Measurements from ENCODE around the gene PTCH1.
A peak's percentile ranks its signal among the peaks of the same experiment; 100 is the strongest.

PTCH1 gene

DNA sequence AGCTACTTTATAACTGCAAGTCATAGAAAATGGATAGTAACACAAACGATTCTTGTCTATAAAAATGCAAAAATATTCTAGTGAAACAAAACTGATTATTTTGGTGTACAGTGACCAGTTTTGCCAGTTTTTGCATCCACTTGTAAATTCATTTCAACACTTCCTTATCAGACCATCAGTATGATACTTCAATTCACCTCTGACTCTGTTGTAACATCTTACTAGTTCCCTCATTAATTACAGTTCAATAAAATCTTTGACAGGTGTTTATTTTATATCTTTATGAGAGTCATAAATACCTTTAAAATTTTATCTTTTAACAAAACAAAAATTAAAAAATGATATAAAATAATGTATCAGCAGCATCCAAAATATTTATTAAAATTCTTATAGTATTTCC, 13.1 kb upstream of the PTCH1 start:
- Histone ChIP-seq H3K27ac (ENCODE audit: low read depth, low read length) (no peak overlapping the region), H3K4me3 (ENCODE audit: low read depth, low read length) (no peak overlapping the region), H3K27me3 (ENCODE audit: control insufficient read depth, insufficient read depth, low read length) (no peaks in the 10 kb centered on the region), H3K36me3 (ENCODE audit: control insufficient read depth, insufficient read depth, low read length) (no peaks in the 10 kb centered on the region), H3K9ac (ENCODE audit: low read length) (no peak overlapping the region), H3K4me1 (ENCODE audit: control insufficient read depth, insufficient read depth, low read length) (peaks cover 7% of the 10 kb centered on the region), H3K9me3 (ENCODE audit: control insufficient read depth, insufficient read depth, low read depth, low read length) (no peaks in the 10 kb centered on the region)

DNA sequence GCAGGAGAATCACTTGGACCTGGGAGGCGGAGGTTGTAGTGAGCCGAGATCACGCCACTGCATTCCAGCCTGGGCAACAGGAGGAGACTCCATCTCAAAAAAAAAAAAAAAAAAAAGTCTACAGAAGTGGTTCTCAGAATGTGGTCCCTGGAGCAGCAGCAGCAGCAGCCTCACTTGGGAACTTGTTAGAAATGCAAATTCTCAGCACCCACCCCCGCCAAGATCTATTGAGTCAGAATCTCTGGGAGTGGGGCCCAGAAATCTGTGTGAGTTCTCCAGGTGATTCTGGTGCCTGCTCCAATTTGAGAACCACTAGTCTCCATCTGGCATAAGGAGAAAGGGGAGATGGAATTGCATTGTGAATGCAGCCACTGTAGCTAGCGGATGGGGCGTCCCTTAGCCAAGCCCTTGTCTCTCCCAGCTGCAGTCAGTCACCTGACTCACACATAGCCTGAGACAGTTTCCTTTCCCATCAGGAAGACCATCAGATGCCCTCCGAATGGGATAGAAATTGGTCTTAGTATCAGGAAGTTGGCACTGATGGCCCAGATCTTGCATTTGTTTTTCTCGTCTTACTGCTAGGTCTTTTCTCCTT, 12.2 kb upstream of the PTCH1 start:
- no peaks in the 10 kb centered on the region for H3K36me3 ChIP-seq (ENCODE audit: control insufficient read depth, insufficient read depth, low read length)
- H3K9ac ChIP-seq (ENCODE audit: low read length) = no peak overlapping the region
- peaks cover 7% of the 10 kb centered on the region for H3K4me1 ChIP-seq (ENCODE audit: control insufficient read depth, insufficient read depth, low read length)
- H3K9me3 ChIP-seq (ENCODE audit: control insufficient read depth, insufficient read depth, low read depth, low read length) = no peaks in the 10 kb centered on the region
- H3K4me3 ChIP-seq (ENCODE audit: low read depth, low read length) = no peak overlapping the region
- H3K27me3 ChIP-seq (ENCODE audit: control insufficient read depth, insufficient read depth, low read length) = no peaks in the 10 kb centered on the region
- H3K27ac ChIP-seq (ENCODE audit: low read depth, low read length) = no peak overlapping the region

DNA sequence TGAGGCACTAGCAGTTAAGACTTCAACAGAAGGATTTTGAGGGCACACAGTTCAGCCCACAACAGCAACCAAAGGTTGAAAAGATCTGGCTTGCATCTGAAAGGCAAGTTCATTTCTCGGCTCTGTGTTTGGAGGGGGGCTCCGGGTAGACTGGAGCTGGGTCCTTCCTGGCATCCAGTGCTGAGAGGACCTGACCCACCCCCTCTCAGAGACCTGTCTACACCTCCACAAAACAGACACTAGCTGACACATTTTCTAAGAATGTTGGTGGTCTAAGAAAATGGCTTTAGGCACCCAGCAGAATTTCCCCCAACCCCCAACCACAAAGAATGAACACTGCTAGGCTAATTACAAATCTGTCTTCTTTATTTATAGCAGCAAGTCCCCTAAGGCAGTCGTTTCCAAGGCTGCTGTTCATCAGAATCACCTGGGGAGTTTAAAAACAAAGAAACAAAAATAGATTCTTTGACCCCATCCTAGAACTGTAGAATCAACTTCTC, 6.2 kb upstream of the PTCH1 start:
- Histone ChIP-seq H3K4me1 (ENCODE audit: control insufficient read depth, insufficient read depth, low read length) (0 out of 2 replicates have a peak, but pooled peaks cover 4% of the 10 kb centered on the region), H3K27ac (ENCODE audit: low read depth, low read length) (no peak overlapping the region), H3K36me3 (ENCODE audit: control insufficient read depth, insufficient read depth, low read length) (no peaks in the 10 kb centered on the region), H3K9me3 (ENCODE audit: control insufficient read depth, insufficient read depth, low read depth, low read length) (peaks cover 6% of the 10 kb centered on the region; the same call in 1 of the 2 replicates), H3K4me3 (ENCODE audit: low read depth, low read length) (no peak overlapping the region), H3K27me3 (ENCODE audit: control insufficient read depth, insufficient read depth, low read length) (peaks cover 34% of the 10 kb centered on the region), H3K9ac (ENCODE audit: low read length) (no peak overlapping the region)

DNA sequence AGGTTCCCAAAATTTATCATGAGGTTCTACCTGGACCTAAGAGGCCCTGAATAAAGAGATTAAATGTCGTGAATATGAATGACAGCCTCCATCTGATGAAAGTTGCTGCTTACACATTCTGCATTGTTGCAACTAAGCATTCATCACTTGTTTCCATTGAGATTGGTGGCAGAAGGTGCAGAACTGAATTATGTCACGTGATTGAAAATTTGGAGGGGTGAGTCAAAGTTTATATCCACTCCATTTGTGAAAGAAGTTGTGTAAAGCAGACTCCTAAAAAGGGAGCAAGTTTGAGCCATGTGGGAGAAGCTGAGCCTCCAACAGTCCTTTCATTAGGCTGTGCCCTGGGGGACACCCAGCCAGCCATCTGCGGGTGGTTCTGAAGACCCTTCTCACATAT, 4.9 kb upstream of the PTCH1 start:
- Histone ChIP-seq H3K4me3 (ENCODE audit: low read depth, low read length) (no peak overlapping the region), H3K9ac (ENCODE audit: low read length) (no peak overlapping the region), H3K27me3 (ENCODE audit: control insufficient read depth, insufficient read depth, low read length) (peaks cover 46% of the 10 kb centered on the region), H3K4me1 (ENCODE audit: control insufficient read depth, insufficient read depth, low read length) (peaks cover 8% of the 10 kb centered on the region), H3K36me3 (ENCODE audit: control insufficient read depth, insufficient read depth, low read length) (no peaks in the 10 kb centered on the region), H3K9me3 (ENCODE audit: control insufficient read depth, insufficient read depth, low read depth, low read length) (peaks cover 6% of the 10 kb centered on the region; the same call in 1 of the 2 replicates), H3K27ac (ENCODE audit: low read depth, low read length) (no peak overlapping the region)

DNA sequence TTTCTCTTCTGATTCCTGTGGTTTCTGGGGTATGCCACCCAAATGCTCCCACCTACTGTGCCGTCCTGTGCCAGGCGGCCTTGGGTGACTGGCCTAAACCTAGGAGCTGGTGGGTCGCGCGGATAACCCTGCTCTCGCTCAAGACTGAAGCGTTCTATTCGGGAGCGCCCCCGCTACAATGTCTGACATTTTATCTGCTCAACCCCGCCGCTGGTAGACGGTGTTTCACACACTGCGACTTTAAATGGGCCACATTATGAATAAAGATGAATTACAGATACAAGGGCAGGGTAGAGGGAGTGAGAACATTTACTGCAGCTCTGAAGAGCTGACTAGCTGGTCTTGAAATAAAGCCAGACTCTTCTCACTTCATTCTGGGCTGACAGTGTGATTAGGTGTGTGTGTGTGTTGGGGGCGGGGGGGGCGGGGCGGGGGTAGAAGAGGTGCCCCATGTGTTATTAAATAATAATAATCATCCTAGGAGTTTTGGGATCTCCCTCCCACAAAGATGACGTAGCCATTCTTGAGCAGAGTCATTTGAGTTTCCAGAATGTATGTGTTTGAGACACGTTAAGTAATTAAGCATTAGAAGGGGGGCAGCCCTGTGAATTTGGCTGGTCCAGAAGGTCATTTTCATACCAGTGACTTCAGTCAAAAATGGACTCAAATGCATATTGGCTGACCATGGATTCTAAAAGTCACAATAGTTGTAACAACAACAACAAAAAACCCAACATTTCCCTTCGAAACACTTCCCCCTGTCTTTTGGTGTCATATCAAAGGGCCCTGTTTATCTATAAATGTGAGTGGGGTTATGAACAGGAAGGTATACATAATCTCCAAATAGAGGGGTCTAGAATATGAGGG, 1.0 kb upstream of the PTCH1 start:
- peak overlapping the region; percentile 35 for H3K9ac ChIP-seq (ENCODE audit: low read length)
- peaks cover 33% of the 10 kb centered on the region for H3K4me1 ChIP-seq (ENCODE audit: control insufficient read depth, insufficient read depth, low read length)
- peak overlapping the region; percentile 69 for H3K4me3 ChIP-seq (ENCODE audit: low read depth, low read length)
- H3K36me3 ChIP-seq (ENCODE audit: control insufficient read depth, insufficient read depth, low read length) = no peaks in the 10 kb centered on the region
- peaks cover 82% of the 10 kb centered on the region for H3K27me3 ChIP-seq (ENCODE audit: control insufficient read depth, insufficient read depth, low read length)
- no peak overlapping the region for H3K27ac ChIP-seq (ENCODE audit: low read depth, low read length)
- peaks cover 2% of the 10 kb centered on the region; the same call in 1 of the 2 replicates for H3K9me3 ChIP-seq (ENCODE audit: control insufficient read depth, insufficient read depth, low read depth, low read length)

DNA sequence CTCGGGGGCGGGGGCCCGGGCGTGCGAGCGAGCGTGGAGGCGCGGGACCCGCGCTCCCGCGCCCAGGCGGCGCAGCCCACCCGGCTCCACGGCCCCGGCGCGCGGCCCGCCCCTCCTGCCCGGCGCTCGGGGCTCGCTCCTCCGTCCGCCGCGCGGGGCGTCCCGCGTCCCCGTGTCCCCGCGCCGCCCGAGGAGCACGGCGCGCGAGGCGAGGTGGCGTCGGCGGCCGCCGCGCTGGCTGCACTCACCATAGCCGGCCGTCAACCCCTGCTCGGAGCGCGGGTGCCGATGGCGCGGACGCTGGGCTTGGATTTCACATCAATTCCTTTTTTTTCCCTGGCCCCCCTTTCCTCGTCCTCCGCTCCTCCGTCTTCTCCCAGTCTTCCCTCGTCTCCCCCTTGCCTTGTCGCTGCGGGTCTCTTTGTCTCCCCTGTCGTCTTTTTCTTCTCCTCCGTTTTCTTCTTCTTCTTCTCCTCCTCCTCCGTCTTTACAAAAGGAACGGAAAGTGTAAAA, 494 bp downstream of the PTCH1 start:
- Histone ChIP-seq H3K4me1 (ENCODE audit: control insufficient read depth, insufficient read depth, low read length) (peaks cover 46% of the 10 kb centered on the region), H3K36me3 (ENCODE audit: control insufficient read depth, insufficient read depth, low read length) (no peaks in the 10 kb centered on the region), H3K27ac (ENCODE audit: low read depth, low read length) (no peak overlapping the region), H3K27me3 (ENCODE audit: control insufficient read depth, insufficient read depth, low read length) (peaks cover 79% of the 10 kb centered on the region), H3K9ac (ENCODE audit: low read length) (peak overlapping the region; percentile 74), H3K9me3 (ENCODE audit: control insufficient read depth, insufficient read depth, low read depth, low read length) (peaks cover 2% of the 10 kb centered on the region; the same call in 1 of the 2 replicates), H3K4me3 (ENCODE audit: low read depth, low read length) (peak overlapping the region; percentile 77)

DNA sequence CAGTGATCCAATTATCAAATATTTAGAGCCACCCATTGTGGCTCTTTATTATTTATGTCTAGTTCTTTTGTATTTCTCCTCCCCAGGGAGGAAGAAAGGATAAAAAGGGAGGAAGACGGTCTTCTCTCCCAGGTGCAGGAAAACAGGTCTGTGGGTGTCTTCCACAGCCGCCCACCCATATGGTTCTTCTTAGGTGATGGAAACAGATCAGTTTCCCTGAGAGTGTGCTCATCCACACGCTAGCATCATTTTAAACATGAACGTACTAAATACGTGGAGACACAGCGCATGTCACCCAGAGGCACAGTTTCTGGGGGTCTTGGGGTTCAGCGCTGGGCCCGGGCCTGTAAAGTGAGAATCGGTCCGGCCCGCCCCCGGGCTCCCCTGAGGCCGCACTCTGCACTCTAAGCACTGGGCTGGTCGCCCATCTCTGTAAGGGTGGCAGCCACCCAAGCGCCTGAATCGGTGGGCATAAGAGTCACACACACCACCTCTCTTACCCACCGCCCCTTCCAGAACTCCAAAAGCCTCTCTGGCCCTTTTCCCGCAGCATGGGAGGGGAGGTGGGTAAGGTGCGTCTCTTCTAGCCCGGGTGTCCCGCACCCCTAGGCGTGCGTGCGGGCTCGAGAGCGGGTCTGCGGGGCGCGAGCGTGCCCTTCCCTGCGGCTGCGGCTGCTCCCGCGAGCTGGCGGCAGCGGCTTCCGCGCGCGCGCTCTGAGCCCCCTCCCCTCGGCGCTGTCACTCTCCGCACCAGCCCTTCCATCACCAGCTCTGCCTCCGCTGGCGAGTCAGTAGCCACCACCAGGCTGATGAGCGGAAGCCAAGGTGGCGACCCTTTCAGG, 1.3 kb downstream of the PTCH1 start:
- peaks cover 2% of the 10 kb centered on the region; the same call in 1 of the 2 replicates for H3K9me3 ChIP-seq (ENCODE audit: control insufficient read depth, insufficient read depth, low read depth, low read length)
- peaks cover 46% of the 10 kb centered on the region for H3K4me1 ChIP-seq (ENCODE audit: control insufficient read depth, insufficient read depth, low read length)

DNA sequence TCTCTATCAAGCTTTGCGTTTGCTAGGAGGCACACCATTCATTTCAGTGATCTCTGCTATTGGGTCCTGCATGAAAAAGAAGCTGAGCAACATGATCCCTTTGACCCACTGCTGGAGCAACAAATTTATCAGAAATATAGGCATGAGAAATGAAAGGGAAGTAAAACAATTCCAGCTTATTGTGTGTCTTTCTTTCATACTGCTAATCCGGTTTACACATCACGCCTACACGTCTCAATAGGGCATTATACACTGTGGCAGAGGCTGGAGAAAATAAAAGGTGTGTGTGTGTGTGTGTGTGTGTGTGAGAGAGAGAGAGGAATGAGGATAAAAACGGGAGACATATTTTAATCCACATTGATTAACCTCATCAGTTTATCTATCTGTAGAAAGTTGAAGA, 2.4 kb downstream of the PTCH1 start:
- H3K27me3 ChIP-seq (ENCODE audit: control insufficient read depth, insufficient read depth, low read length) = peaks cover 66% of the 10 kb centered on the region
- peak overlapping the region; percentile 39 for H3K9ac ChIP-seq (ENCODE audit: low read length)
- H3K27ac ChIP-seq (ENCODE audit: low read depth, low read length) = no peak overlapping the region
- peaks cover 46% of the 10 kb centered on the region for H3K4me1 ChIP-seq (ENCODE audit: control insufficient read depth, insufficient read depth, low read length)
- H3K9me3 ChIP-seq (ENCODE audit: control insufficient read depth, insufficient read depth, low read depth, low read length) = no peaks in the 10 kb centered on the region
- H3K36me3 ChIP-seq (ENCODE audit: control insufficient read depth, insufficient read depth, low read length) = no peaks in the 10 kb centered on the region
- peak overlapping the region; percentile 77; the same call in 1 of the 2 replicates for H3K4me3 ChIP-seq (ENCODE audit: low read depth, low read length)

More for the DNA sequence above, 1.3 kb downstream of the PTCH1 start:
- Histone ChIP-seq H3K9ac (ENCODE audit: low read length) (peak overlapping the region; percentile 74), H3K27ac (ENCODE audit: low read depth, low read length) (no peak overlapping the region), H3K4me3 (ENCODE audit: low read depth, low read length) (peak overlapping the region; percentile 77), H3K36me3 (ENCODE audit: control insufficient read depth, insufficient read depth, low read length) (no peaks in the 10 kb centered on the region), H3K27me3 (ENCODE audit: control insufficient read depth, insufficient read depth, low read length) (peaks cover 76% of the 10 kb centered on the region)

DNA sequence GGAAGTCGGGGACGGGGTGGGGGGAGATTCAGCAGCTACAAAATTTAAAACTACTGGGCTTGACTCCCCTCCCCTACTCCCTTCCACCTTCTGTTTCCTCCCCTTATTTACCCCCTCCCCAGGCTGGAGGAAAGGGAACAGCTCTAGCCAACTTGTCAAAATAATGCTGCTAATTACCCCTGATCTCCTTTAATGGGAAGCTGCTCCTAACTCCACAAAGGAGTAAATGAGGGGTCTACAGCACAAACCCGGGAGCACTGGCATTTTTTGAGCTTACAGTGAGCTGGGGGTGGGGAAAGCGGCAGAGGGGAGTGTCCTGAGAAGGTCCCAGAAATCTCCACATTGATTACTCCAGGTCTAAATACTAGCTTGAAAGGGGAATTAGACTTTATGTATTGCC, 3.1 kb downstream of the PTCH1 start:
- H3K4me1 ChIP-seq (ENCODE audit: control insufficient read depth, insufficient read depth, low read length) = peaks cover 46% of the 10 kb centered on the region
- H3K36me3 ChIP-seq (ENCODE audit: control insufficient read depth, insufficient read depth, low read length) = no peaks in the 10 kb centered on the region
- H3K9me3 ChIP-seq (ENCODE audit: control insufficient read depth, insufficient read depth, low read depth, low read length) = no peaks in the 10 kb centered on the region
- peaks cover 60% of the 10 kb centered on the region for H3K27me3 ChIP-seq (ENCODE audit: control insufficient read depth, insufficient read depth, low read length)
- no peak overlapping the region for H3K9ac ChIP-seq (ENCODE audit: low read length)
- H3K4me3 ChIP-seq (ENCODE audit: low read depth, low read length) = peak overlapping the region; percentile 77; the same call in 1 of the 2 replicates
- no peak overlapping the region for H3K27ac ChIP-seq (ENCODE audit: low read depth, low read length)

DNA sequence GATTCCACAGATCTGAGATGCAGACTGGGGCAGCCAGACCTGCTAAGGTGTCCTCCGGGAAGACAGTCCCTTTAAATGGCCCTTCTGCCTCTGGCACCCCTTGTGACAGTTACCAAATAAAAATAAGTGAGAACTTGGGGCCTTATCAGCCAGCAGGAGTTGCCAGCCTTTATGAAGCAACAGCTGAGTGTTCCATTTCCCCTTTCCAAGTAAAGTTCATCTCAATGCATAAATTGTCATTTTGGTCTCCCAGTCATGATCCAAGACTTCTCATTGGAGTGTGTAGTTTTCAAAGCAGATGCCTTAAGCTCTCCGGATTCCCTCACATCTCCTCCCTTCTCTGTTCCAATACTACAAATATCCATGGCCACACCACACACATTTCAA, 4.1 kb downstream of the PTCH1 start:
- Histone ChIP-seq H3K36me3 (ENCODE audit: control insufficient read depth, insufficient read depth, low read length) (no peaks in the 10 kb centered on the region), H3K9ac (ENCODE audit: low read length) (peak overlapping the region; percentile 83), H3K27ac (ENCODE audit: low read depth, low read length) (no peak overlapping the region; the same call in 1 of the 2 replicates), H3K9me3 (ENCODE audit: control insufficient read depth, insufficient read depth, low read depth, low read length) (no peaks in the 10 kb centered on the region), H3K4me1 (ENCODE audit: control insufficient read depth, insufficient read depth, low read length) (peaks cover 42% of the 10 kb centered on the region), H3K27me3 (ENCODE audit: control insufficient read depth, insufficient read depth, low read length) (peaks cover 50% of the 10 kb centered on the region), H3K4me3 (ENCODE audit: low read depth, low read length) (peak overlapping the region; percentile 97)

Data from HUES6 (cell line).